ENCODE results near the gene TNKS1BP1. TPM values are rescaled to one million over a fixed set of nuclear protein-coding genes. Genes with fewer than 3 reads are reported as not detected.
A peak's percentile ranks its signal among the peaks of the same experiment; 100 is the strongest.

The TNKS1BP1 gene
- total RNA-seq, 4 donors from 2014 or later, result 93.9 to 215 (median 124) TPM

- 78% methylated on average over 6 of the region's 22 CpGs for WGBS
- Histone ChIP-seq H3K27ac (replicated peaks in 1 of 4) (peak overlapping the region; percentile 94 to 98 (median 98)), H3K9me3 (no peaks in the 10 kb centered on the region), H3K36me3 (peaks cover 25 to 63% (median 52%) of the 10 kb centered on the region in 4 donors), H3K4me1 (peaks cover 58 to 89% (median 86%) of the 10 kb centered on the region in 4 donors), H3K27me3 (no peaks in the 10 kb centered on the region), H3K4me3 (peak overlapping the region in 3 of 4 donors; percentile 11 to 33 (median 14))
- TF ChIP-seq CTCF (IDR thresholded peaks at IDR 0.05) (no peak), EP300 (IDR thresholded peaks at IDR 0.05) (no peak), POLR2A (IDR thresholded peaks at IDR 0.05; ENCODE audit: low read depth) (no peak), POLR2AphosphoS5 (IDR thresholded peaks at IDR 0.05) (no peak)
- no peak for DNase-seq (ENCODE audit: extremely low spot score)
- intact Hi-C loops (cut with DNase I), result loop anchor here (10.0 kb wide), 1 partner anchor 345 kb away; the partner anchor contains the start of gene ZDHHC5
These were observed 4.6 kb downstream of the TNKS1BP1 start for GRCh38 chr11:57320067-57320718.

- H3K27ac ChIP-seq (replicated peaks in 1 of 4), result peak overlapping the region; percentile 48 to 60 (median 53)
- no peaks in the 10 kb centered on the region for H3K27me3 ChIP-seq
- H3K4me1 ChIP-seq, result peaks cover 60 to 97% (median 94%) of the 10 kb centered on the region in 4 donors
- no peak for DNase-seq (ENCODE audit: extremely low spot score)
- 43% methylated on average over 2 of the region's 2 CpGs for WGBS
- no peak for TF ChIP-seq CTCF (IDR thresholded peaks at IDR 0.05)
- TF ChIP-seq POLR2AphosphoS5 (IDR thresholded peaks at IDR 0.05), result peak in 1 of 2 donors; percentile 41
- intact Hi-C loops (cut with DNase I), result no loop called here
- no peaks in the 10 kb centered on the region for H3K9me3 ChIP-seq
- H3K4me3 ChIP-seq, result peak overlapping the region in 1 of 4 donors; percentile 13
- H3K36me3 ChIP-seq, result peaks cover 45 to 83% (median 73%) of the 10 kb centered on the region in 4 donors
These were observed 6.6 kb downstream of the TNKS1BP1 start for GRCh38 chr11:57318178-57318577.

DNA sequence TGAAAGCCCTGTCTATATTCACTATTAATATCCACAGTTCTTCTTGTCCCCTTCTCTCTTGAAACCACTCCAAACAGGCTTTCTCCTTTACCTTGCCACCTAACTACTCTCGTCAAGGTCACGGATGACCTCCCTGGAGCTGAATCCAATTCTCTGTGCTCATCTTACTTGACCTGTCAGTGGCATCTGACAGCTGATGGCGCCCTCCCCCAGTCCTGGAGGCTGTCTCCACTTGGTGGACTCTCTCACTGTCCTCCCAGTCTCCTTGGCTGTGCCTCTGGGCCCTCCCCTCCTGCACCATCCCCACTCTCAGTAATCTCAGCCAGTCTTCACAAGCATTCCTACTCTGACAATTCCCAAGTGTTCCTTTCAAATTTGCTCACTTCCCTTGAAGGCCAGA, 8.7 kb downstream of the TNKS1BP1 start:
- Histone ChIP-seq H3K27ac (replicated peaks in 1 of 4) (peak overlapping the region; percentile 50 to 60 (median 52)), H3K4me1 (peaks cover 63 to 97% (median 95%) of the 10 kb centered on the region in 4 donors), H3K27me3 (no peaks in the 10 kb centered on the region), H3K9me3 (no peaks in the 10 kb centered on the region), H3K36me3 (peaks cover 56 to 93% (median 83%) of the 10 kb centered on the region in 4 donors), H3K4me3 (no peak overlapping the region)
- intact Hi-C loops (cut with DNase I), result no loop called here
- TF ChIP-seq EP300 (IDR thresholded peaks at IDR 0.05), result no peak
- no peak for TF ChIP-seq CTCF (IDR thresholded peaks at IDR 0.05)
- TF ChIP-seq POLR2A (IDR thresholded peaks at IDR 0.05; ENCODE audit: low read depth), result no peak
- no peak for TF ChIP-seq POLR2AphosphoS5 (IDR thresholded peaks at IDR 0.05)
- no peak for DNase-seq (ENCODE audit: extremely low spot score)
- WGBS, result 65% methylated on average over 3 of the region's 3 CpGs

- Histone ChIP-seq H3K36me3 (peaks cover 56 to 88% (median 78%) of the 10 kb centered on the region in 4 donors), H3K27ac (replicated peaks in 1 of 4) (peak overlapping the region; percentile 50 to 60 (median 52)), H3K9me3 (no peaks in the 10 kb centered on the region), H3K4me3 (no peak overlapping the region), H3K27me3 (no peaks in the 10 kb centered on the region), H3K4me1 (peaks cover 67 to 97% (median 95%) of the 10 kb centered on the region in 4 donors)
- TF ChIP-seq POLR2AphosphoS5 (IDR thresholded peaks at IDR 0.05), result no peak
- intact Hi-C loops (cut with DNase I), result no loop called here
- WGBS, result 31% methylated on average over 8 of the region's 8 CpGs
- no peak for DNase-seq (ENCODE audit: extremely low spot score)
These were observed 9.3 kb downstream of the TNKS1BP1 start for GRCh38 chr11:57315491-57315890.

DNA sequence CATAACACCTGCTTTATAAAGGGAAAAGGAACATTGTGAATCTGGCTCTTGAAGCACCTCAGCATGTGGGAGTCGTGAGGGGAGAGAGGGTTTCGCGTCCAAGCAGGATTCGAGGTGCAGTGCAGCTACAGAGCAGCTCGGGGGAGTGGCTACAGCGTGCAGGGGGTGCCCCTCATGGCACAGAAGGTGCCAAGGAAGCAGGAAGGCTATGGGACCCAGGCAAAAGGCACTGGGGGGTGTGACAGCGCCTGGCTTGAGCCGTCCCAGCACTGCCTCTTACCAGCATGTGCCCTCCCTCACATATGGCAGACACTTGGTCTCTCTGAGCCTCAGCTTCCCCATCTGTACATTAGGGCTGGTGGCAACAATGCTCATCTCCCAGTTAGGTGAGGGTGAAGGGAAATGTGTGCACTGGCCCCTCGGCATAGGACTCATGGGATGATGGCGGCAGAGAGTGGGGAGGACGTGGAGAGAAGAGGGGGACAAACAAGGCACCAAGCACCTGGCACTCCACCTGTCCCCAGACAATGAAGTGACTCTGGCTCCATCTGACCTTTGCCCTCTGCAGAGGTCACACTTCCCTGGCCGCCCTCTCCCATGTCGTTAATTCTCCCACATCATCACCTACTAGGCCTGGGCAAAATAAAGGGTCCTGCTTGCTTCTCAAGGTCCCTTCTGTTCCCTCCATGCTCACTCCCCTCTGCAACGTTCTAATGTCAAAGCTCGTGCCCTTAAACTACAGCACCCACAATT, 10.4 kb downstream of the TNKS1BP1 start:
- peak overlapping the region in 1 of 4 donors; percentile 87 for H3K27ac ChIP-seq (replicated peaks in 1 of 4)
- H3K4me3 ChIP-seq, result no peak overlapping the region
- peaks cover 78 to 97% (median 95%) of the 10 kb centered on the region in 4 donors for H3K4me1 ChIP-seq
- H3K36me3 ChIP-seq, result peaks cover 49 to 88% (median 78%) of the 10 kb centered on the region in 4 donors
- 89% methylated on average over 15 of the region's 15 CpGs for WGBS
- TF ChIP-seq EP300 (IDR thresholded peaks at IDR 0.05), result no peak
- TF ChIP-seq POLR2A (IDR thresholded peaks at IDR 0.05; ENCODE audit: low read depth), result no peak
- no peaks in the 10 kb centered on the region for H3K9me3 ChIP-seq
- H3K27me3 ChIP-seq, result no peaks in the 10 kb centered on the region
- no peak for DNase-seq (ENCODE audit: extremely low spot score)
- intact Hi-C loops (cut with DNase I), result no loop called here
